Muscle of arm (tissue), 12 donors: Measurements from ENCODE around the gene HOXA7. TPM values are rescaled to one million over a fixed set of nuclear protein-coding genes. Genes with fewer than 3 reads are reported as not detected.

Experiments
- DNase-seq: peaks from one replicate; pipeline ENCODE4 v3.0.0-alpha.2; 2013
- polyA plus RNA-seq, 12 donors: library from polyadenylated mRNA; unstranded; fragments of 120-200 nt; gene quantifications; one replicate each; pipeline ENCODE4 v1.2.1, GENCODE V29; 2013; ENCODE audit not compliant: insufficient read length in 12 of 12

HOXA7 gene
- polyA plus RNA-seq, 12 donors: 12.0 to 26.8 (median 17.3) TPM; not detected in 1

GRCh38 chr7:27172315-27172774 lies 15.9 kb upstream of the HOXA7 start:
- no peak for DNase-seq

GRCh38 chr7:27171637-27172314 lies 15.3 kb upstream of the HOXA7 start:
- DNase-seq: no peak

GRCh38 chr7:27171325-27171636 lies 14.8 kb upstream of the HOXA7 start:
- no peak for DNase-seq

GRCh38 chr7:27170426-27171324 lies 14.2 kb upstream of the HOXA7 start:
- DNase-seq: no peak

- DNase-seq: no peak
Observed at GRCh38 chr7:27169658-27170425, 13.4 kb upstream of the HOXA7 start.

GRCh38 chr7:27168265-27168947 lies 11.9 kb upstream of the HOXA7 start:
- DNase-seq: no peak

GRCh38 chr7:27167916-27168264 lies 11.4 kb upstream of the HOXA7 start:
- DNase-seq: no peak

GRCh38 chr7:27166531-27167505 lies 10.3 kb upstream of the HOXA7 start:
- DNase-seq: peak; percentile 51

GRCh38 chr7:27165996-27166530 lies 9.6 kb upstream of the HOXA7 start:
- DNase-seq: peak; percentile 74

- DNase-seq: peak; percentile 93
Observed at GRCh38 chr7:27165089-27165995, 8.9 kb upstream of the HOXA7 start, which contains the start of gene HOXA9. TSS of gene HOXA9 (minus strand) at chr7:27165537. CDS start at chr7:27165457, 80 bp downstream.

- DNase-seq: no peak
Observed at GRCh38 chr7:27164367-27165088, 8.1 kb upstream of the HOXA7 start.

GRCh38 chr7:27164045-27164366 lies 7.5 kb upstream of the HOXA7 start:
- no peak for DNase-seq

- no peak for DNase-seq
Observed at GRCh38 chr7:27163288-27164044, 7.0 kb upstream of the HOXA7 start.

- DNase-seq: peak; percentile 34
Observed at GRCh38 chr7:27162561-27163287, 6.2 kb upstream of the HOXA7 start.

- DNase-seq: peak; percentile 53
Observed at GRCh38 chr7:27161721-27162560, 5.5 kb upstream of the HOXA7 start.

GRCh38 chr7:27161214-27161720 lies 4.8 kb upstream of the HOXA7 start:
- DNase-seq: no peak
